ENCODE measurements around the gene C16orf86.
A peak's percentile ranks its signal among the peaks of the same experiment; 100 is the strongest.

The C16orf86 gene

DNA sequence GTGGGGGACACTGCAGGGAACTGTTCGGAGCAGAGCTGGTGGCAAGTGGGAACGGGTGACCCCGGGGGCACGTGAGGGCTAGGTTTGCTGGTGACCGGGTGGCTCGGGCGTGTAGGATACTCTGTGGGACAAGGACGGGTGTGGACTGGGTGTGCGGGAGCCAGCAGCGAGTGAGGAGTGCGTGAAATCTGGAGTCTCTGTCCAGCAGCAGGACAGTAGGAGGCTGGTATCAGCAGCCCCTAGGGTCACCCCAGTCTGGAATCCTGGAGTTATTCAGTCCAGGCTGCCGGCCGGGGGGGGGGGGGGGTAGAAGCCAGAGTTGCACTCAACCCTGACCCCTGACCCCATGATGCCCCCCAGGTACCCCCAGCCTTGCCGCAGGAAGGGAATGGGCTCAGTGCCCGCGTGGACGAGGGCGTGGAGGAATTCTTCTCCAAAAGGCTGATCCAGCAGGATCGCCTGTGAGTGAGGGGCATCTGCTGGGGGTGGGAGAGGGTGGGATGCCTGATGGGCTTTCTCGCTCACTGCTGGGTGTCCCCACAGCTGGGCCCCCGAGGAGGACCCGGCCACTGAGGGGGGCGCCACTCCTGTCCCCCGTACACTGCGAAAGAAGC lies 12.7 kb upstream of the C16orf86 start:
- no peak for DNase-seq (ENCODE audit: low read depth)

DNA sequence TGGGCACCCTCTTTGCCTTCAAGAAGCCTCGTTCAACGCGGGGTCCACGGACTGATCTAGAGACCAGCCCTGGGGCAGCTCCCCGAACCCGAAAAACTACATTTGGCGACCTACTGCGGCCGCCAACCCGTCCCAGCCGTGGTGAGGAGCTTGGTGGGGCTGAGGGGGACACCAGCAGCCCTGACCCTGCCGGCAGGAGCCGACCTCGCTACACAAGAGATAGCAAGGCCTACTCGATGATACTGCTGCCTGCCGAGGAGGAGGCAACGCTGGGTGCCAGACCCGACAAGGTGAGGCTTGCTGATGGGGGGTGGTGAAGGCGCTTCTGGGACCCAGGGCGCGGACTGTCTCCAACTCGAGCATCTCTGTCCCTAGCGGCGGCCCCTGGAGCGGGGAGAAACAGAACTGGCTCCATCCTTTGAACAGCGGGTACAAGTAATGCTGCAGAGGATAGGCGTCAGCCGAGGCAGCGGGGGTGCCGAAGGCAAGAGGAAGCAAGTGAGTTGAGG lies 12.2 kb upstream of the C16orf86 start:
- no peak for DNase-seq (ENCODE audit: low read depth)

DNA sequence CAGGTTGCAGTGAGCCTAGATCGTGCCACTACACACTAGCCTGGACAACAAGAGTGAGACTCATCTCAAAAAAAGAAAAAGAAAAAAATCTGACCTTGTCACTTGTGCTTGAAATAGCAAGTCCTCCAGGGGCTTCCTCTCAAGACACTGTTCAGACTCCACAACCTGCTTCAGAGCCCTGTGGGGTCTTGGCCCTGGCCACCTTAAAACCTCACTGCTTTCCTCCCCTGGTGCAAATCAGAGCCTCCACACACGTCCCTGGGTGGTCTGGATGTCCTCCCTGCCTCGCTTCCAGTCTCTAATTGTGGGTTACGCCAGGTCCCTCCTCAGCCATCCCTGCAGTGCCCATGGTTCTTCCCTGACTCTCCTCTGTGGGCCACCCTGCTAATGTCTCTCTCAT lies 11.3 kb upstream of the C16orf86 start:
- DNase-seq (ENCODE audit: low read depth): no peak

DNA sequence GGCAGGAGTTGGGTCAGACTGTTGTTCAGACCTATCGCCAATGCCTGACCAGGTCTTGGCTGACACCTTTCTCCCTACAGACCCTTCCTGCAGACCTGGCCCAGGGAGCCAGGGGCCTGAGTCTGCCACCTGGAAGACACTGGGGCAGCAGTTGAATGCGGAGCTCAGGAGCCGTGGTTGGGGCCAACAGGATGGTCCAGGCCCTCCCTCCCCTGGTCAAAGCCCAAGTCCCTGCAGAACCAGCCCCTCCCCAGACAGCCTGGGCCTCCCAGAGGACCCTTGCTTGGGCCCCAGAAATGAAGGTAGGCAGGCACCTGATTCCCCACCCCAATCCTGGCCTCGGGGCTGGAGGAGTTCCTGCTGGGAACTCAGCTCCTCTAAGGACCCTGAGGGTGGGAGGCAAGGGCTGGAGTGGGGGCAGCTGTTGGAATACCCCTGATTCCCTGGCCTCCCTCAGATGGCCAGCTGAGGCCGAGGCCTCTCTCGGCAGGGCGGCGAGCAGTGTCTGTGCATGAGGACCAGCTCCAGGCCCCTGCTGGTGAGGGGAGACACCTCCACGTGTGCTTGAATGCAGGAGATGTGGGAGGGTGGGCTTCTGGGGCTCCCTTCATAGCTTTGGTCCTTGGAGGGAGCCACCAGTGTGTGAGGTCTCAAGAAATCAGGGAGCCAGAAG lies 10.1 kb upstream of the C16orf86 start:
- no peak for DNase-seq (ENCODE audit: low read depth)

DNA sequence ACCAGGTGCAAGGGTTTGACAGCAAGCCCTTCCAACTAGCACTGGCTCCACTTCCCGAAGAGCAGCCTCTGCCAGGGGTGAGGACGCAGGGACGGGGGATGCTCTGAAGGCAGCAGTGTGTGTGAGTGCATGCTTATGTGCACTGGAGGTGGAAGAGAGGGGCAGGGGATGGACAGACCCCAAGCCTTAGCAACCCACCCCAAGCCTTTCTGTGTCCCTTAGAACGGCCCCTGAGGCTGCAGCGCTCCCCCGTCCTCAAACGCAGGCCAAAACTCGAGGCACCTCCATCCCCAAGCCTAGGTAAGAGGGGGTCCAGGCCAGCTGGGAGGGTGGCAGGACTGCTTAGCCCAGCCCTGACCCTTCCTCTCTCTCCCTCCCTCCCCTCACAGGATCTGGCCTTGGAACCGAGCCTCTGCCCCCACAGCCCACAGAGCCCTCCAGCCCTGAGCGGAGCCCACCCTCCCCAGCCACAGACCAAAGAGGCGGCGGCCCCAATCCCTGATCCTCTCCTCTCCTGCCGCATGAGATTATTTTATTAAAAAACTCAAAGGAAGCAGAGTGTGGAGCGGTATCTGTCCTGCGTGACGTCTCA lies 9.5 kb upstream of the C16orf86 start:
- no peak for DNase-seq (ENCODE audit: low read depth)

DNA sequence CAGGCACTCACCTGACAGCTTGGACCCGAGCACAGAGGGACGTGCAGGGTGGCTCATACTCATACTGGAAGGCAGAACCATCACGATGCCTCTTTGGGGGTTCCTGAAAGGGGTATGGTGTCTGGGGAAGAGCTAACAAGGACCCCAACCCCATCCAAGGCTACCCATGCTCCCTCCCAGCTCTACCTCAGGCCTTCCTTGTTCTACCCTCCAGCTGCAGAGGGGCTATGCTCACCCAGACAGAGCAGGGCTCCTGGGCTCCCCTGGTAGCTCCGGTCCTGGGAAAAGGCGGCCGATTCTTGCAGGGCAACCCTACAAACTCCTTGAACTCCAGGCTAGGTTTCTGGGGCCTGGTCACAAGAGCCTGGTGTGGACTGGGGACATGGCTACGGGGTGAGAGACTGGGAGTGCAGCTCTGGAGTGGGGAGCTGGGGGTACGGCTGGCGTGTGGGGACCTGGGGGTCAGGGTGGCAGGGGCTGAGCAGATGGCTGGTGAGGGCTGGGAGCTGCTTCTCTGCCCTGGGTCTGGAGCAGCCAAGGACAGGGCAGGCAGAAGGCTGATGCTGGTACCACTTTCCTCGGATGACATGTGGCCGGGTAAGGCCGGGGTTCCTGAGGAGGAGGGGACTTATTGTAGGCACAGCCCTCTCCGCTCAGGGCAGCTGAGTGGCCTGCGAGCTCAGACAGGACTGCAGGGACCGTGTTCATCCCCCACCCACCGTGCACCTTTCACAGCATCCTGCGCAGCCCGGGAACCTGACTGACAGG lies 8.7 kb upstream of the C16orf86 start:
- no peak for DNase-seq (ENCODE audit: low read depth)

DNA sequence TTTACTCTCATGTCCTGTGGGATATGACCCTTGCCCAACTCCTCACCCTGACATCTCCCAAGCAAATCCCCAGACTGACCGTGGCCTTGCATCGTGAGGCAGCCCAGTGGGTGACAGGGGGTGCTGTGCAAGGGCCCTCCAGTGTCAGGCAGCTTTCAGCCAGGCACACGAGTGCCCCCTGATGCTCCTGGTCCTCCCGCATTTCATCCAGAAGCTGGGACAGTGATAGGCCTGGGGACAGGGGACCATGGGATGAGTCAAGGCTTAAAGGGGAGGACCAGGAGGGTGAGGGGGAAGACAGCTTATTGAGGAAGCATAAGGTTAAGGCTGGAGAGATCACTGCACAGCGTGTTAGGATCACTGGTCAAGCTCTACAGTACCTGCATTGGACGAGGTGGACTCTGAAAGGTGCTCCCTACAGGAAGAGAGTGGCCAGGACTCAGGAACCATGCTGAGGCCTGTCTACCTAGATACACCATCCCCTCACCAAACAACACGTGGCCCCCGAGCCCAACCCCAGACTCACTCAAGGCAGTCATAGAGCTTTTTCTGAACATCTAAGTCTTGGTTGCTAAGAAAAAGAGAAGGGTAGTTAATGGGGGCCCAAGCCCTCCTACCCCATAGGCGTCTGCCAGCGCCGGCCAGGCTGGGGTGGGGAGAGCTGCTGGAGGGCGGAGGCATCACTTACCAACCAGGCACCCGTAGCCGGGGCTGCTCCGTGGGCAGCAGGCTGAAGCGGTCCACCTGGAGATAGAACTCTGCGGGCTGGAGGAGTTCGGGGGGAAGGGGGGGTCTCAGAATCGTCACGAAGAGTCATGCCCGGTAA lies 7.6 kb upstream of the C16orf86 start:
- DNase-seq (ENCODE audit: low read depth): no peak

DNA sequence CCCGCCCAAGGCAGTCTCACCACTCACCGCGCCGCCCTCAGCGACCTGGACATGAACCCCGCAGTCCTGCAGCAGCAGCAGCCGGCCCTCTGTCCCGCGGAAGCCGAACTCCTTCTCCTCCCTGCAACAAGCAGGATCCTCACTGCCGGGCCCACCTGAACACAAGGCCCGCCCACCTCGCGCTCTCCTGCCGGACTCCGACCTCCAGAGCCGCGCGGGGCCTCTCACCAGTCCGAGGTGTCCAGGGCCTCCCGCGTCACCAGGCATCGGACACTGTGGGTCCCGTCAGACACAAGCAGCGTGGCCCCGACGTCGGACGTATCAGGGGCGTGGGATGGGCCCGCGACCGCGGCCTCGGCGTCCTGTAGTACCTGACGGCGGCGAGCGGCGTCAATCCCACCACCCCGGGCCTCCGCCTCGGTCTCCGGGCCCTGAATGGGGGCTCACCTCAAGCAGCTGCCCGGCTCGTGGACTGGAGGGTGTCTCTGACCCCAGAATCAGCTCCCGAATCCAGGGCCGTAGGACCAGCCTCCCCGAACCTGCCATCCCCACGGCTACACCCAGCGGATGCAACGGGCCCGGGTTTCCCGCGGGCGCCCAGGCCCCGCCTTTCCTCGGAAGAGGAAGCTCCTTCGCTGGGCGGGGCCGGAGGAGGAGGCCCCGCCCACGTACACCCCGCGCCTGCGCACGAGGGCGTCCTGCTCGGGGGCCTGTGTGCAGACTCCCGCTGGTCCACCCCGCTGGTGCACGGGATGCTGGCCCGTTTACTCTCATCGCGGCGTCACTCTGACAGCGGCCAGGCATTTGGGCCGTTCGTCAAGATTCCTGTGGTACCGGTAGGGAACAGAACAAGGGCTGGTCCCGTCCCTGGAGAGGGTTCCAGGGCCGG lies 6.7 kb upstream of the C16orf86 start, which contains the start of gene ACD:
Gene ACD, minus strand, starts transcription at position 586 of the 889 bp plus-strand sequence. Its CDS starts 40 bp downstream, at position 546.
- peak; percentile 84 for DNase-seq (ENCODE audit: low read depth)

DNA sequence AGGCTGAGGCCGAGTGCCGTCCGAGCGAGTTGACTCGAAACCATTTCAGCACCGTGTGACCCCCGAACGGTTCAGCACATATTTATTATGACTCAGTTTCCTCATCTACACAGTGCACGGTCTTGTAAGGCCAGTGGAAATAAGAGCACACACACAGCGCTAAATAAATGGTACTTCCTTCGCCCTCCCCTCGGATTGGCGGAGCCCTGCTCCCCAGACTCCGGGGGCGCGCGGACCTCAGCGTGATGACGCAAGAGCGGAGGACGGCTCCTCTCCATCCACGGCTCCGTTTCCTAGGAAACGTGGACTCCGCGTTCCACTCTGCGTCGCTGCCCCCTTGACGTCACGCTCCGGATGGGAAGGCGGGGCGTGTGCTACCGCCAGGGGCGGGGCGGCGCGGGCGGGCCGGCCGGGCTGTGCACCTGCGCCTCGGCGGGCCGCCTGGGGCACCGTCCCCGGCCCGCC lies 6.0 kb upstream of the C16orf86 start, which contains the start of gene PARD6A:
Gene PARD6A, plus strand, starts transcription at position 397 of the 465 bp plus-strand sequence. CDS start 79 bp downstream, outside the sequence.
- DNase-seq (ENCODE audit: low read depth): peak; percentile 84

DNA sequence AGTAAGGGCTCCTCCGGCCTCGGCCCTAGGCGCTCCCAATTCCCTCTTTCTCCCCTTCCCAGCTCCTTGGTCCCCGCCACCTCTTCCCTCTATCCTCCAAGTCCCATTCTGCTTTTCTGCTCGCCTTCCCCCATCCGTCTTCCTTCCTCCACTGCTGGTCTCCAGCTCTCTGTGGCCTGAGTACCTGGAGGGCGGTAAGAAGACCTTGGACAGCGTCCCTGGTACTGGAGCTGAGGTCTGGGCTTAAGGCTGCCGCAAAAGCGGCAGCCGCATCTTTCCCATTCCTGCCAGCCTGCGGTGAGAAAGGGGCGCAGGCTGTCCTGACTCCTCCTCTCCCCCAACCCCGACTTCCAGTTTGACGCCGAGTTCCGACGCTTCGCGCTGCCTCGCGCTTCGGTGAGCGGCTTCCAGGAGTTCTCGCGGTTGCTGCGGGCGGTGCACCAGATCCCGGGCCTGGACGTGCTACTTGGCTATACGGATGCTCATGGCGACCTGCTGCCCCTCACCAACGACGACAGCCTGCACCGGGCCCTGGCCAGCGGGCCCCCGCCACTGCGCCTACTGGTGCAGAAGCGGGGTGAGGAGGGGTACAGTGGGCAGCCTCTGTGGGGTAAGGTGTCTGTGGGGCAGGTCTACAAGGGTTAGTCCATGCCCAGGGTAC lies 5.4 kb upstream of the C16orf86 start:
- DNase-seq (ENCODE audit: low read depth): no peak

DNA sequence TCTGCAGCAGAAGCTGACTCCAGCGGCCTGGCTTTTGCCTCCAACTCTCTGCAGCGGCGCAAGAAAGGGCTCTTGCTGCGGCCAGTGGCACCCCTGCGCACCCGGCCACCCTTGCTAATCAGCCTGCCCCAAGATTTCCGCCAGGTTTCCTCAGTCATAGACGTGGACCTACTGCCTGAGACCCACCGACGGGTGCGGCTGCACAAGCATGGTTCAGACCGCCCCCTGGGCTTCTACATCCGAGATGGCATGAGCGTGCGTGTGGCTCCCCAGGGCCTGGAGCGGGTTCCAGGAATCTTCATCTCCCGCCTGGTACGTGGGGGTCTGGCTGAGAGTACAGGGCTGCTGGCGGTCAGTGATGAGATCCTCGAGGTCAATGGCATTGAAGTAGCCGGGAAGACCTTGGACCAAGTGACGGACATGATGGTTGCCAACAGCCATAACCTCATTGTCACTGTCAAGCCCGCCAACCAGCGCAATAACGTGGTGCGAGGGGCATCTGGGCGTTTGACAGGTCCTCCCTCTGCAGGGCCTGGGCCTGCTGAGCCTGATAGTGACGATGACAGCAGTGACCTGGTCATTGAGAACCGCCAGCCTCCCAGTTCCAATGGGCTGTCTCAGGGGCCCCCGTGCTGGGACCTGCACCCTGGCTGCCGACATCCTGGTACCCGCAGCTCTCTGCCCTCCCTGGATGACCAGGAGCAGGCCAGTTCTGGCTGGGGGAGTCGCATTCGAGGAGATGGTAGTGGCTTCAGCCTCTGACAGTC lies 4.5 kb upstream of the C16orf86 start:
- DNase-seq (ENCODE audit: low read depth): no peak

DNA sequence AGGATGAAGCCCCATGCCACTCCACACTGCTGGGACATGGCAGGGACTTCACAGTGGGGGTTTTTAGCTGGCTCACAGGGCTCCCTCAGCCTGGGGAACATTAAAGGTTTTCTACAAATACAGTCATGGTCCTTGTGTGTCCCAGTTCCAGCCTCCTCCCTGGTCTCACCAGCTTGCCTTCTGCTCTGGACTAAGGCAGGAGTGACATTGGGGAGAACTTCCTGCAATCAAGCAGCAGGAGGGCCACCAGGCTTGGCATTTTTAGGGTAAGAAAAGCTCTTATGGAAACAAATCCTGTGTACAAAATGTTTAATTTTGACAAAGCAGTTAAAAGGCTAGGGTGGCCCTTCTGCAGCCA lies 4.0 kb upstream of the C16orf86 start:
- no peak for DNase-seq (ENCODE audit: low read depth)

DNA sequence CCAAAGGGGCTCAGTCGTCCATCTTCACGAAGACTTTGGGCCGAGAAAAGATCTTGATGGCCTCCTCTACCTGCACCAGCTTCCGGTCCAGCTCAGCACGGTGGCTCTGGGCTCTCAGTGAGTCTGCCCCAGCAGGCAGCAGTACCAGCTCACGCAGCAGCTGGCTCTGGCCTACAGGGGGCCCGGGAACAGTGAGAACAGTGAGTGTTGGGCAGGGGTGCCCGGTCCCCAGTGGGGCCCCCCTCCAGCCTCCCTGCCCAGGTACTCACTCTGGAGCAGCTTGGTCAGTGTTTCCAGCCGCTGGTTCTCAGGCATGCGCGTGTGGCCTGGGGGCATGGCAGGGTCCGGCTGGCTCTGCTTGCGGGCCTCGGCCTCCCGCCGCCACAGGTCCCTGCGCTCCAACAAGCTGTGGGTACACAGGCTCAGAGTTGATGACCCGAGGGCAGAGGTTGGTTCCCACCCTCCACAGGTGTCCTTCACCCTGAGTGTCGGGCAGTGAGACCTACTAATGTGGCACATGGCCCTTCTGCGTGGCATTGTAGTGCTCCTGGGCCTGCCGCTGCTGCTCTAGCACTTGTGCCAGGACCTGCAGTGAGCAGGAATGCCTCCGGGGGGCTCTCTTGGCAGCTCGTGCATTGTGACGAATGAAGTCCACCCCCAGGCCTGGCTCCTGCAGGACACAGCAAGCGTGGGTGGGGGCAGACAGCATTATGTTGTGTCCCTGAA lies 3.3 kb upstream of the C16orf86 start:
- DNase-seq (ENCODE audit: low read depth): no peak

DNA sequence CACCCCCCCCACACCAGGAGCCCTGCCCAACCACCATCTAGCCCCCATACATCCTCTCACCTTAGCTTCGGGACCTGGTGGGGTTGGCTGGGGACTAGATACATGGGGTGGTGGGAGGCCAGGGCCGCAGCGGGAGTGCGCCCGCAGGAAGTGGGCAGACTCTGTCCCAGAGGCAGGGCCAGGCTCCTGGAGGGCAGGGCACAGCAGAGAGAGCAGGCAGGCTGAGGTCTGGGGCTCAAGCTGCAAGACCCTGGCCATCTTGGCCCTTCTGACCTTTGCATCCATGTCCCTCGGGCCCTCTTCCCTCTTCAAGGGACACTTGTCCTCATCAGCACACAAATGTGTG lies 2.8 kb upstream of the C16orf86 start:
- DNase-seq (ENCODE audit: low read depth): no peak

DNA sequence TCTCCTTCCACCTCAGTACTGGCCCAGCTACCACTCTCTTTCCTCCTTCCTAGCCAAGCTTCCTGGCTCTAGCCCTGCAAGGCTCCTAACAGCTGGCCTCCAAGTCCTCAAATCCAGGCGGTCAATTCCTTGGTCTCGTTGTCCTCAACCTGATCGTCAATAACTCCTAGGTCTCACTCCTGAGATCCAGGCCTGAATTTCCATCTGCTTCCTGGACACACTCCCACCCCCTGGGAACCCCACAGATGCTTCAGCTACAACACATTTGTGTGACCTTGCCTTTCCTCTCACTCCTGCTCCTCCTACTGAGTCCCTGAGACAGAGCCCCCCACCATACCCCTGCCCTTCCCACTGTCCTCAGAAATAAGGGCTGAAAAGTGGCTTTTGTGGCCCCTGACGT lies 2.4 kb upstream of the C16orf86 start:
- DNase-seq (ENCODE audit: low read depth): no peak

DNA sequence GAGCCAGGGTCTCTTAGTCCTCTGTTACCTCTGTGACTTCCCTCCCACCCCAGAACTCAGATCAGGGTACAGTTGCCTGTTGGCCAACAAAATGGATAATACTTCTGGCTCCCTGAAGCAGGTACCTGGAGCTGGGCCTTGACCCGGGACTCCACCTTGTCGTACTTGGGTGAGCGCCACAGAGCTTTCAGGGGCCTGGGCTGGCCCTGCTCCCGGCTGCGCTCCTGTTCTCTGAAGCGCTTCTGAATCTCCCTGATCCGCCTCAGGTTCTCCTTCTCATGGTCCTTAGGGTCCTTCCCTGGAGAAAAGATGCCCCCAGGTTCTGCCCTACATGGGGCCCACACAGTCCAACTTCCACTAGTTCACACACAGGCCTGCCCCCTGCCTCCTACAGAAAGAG lies 1.7 kb upstream of the C16orf86 start:
- no peak for DNase-seq (ENCODE audit: low read depth)

DNA sequence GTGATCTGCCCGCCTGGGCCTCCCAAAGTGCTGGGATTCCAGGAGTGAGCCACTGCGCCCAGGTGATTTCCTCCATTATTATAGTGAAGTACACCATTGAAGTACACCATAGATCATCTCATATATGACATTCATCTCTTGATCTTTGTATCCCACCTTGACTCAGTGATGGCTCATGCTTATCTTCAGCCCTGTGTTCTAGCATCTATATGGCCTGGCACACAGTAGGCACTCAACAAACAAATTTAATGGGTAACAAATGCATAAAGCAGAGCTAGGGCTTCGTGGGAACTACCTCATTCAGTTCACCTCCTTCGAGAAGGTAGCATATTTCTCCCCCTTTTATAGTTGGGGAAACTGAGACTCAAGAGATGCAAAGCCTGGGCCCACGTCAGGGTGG lies 1.0 kb upstream of the C16orf86 start:
- DNase-seq (ENCODE audit: low read depth): no peak

DNA sequence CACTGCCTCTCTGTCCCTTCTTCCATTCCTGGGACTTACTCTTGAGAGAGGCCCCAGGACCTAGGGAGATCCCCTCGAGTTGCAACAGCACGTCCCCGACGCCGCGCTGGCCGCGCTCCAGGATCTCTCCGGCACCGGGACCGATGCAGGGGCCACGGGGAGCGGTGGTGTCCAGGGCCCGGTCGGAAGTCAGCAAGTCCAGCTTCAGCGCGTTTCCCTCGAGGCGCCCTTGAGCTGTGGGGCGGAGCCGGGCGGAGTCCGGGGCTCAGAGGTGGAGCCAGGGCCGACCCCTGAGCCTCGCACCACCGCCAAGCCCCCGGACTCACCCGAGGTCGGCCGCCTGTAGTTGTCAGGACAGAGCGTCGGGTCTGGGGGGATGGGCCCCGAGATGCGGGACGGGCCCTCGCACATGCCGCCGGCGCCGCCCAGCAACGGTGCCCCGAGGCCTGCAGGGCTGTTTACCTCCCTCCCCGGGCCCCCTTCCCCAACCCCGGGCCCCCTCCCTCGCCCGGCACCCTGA lies 522 bp upstream of the C16orf86 start:
- DNase-seq (ENCODE audit: low read depth): no peak

Data from stimulated activated CD8-positive, alpha-beta memory T cell treated with anti-CD3 and anti-CD28 coated beads, Interleukin-15, amount 100 ng/mL, for 1 hour (primary cell).